Neural progenitor cell (in vitro differentiated cells): ENCODE data around the gene PGC. TPM values are rescaled to one million over a fixed set of nuclear protein-coding genes. Genes with fewer than 3 reads are reported as not detected.

Experiments used
- DNase-seq: peaks from one replicate; pipeline ENCODE4 v3.0.0-alpha.2; 2016; ENCODE audit warnings: low spot score
- H2AFZ ChIP-seq: fragments of 200-600 bp; sonication (generic); replicated peaks from 2 replicates; pipeline ENCODE4 v1.6.1; 2016; ENCODE audit warnings: antibody characterized with exemption
- H3F3A ChIP-seq: fragments of 200-600 bp; sonication (generic); 2 replicates; pipeline ENCODE4 v1.6.1; 2016; ENCODE audit warnings: antibody characterized with exemption, low read depth
- H3K27ac ChIP-seq: fragments of 200-600 bp; sonication (generic); 2 replicates; pipeline ENCODE4 v1.5.1; 2016; ENCODE audit warnings: mild to moderate bottlenecking
- H3K27me3 ChIP-seq: fragments of 200-600 bp; sonication (generic); 2 replicates; pipeline ENCODE4 v1.6.1; 2016; ENCODE audit warnings: mild to moderate bottlenecking, moderate library complexity
- H3K36me3 ChIP-seq: fragments of 200-600 bp; sonication (generic); 2 replicates; pipeline ENCODE4 v1.5.1; 2016
- H3K4me1 ChIP-seq: fragments of 200-600 bp; sonication (generic); 2 replicates; pipeline ENCODE4 v1.6.1; 2016; ENCODE audit warnings: mixed run types
- H3K4me2 ChIP-seq: fragments of 200-600 bp; sonication (generic); 2 replicates; pipeline ENCODE4 v1.6.1; 2016
- H3K4me3 ChIP-seq: fragments of 200-600 bp; sonication (generic); 2 replicates; pipeline ENCODE4 v1.5.1; 2016
- H3K79me2 ChIP-seq: fragments of 200-600 bp; sonication (generic); 2 replicates; pipeline ENCODE4 v1.6.1; 2016; ENCODE audit warnings: low read depth
- H3K9ac ChIP-seq: fragments of 200-600 bp; sonication (generic); 2 replicates; pipeline ENCODE4 v1.6.1; 2016
- H3K9me3 ChIP-seq: fragments of 200-600 bp; sonication (generic); 2 replicates; pipeline ENCODE4 v1.5.1; 2016; ENCODE audit warnings: low read depth
- H4K20me1 ChIP-seq: fragments of 200-600 bp; sonication (generic); 2 replicates; pipeline ENCODE4 v1.6.1; 2016; ENCODE audit warnings: low read depth
- H3K27ac Mint-ChIP-seq: 3 replicates; pipeline ENCODE4 v1.8.0; 2021; ENCODE audit warnings: mixed read lengths
- H3K27me3 Mint-ChIP-seq: 2 replicates; pipeline ENCODE4 v1.8.0; 2022; ENCODE audit warnings: low read depth, mild to moderate bottlenecking, inconsistent platforms, moderate library complexity, mixed read lengths; ENCODE audit not compliant: insufficient read depth
- H3K36me3 Mint-ChIP-seq: 3 replicates; pipeline ENCODE4 v1.8.0; 2021; ENCODE audit warnings: mixed read lengths
- H3K4me1 Mint-ChIP-seq: 3 replicates; pipeline ENCODE4 v1.8.0; 2021; ENCODE audit warnings: mixed read lengths
- H3K4me3 Mint-ChIP-seq: 3 replicates; pipeline ENCODE4 v1.8.0; 2021; ENCODE audit warnings: mild to moderate bottlenecking, moderate library complexity, mixed read lengths
- H3K9me3 Mint-ChIP-seq: 3 replicates; pipeline ENCODE4 v1.8.0; 2020; ENCODE audit warnings: mixed read lengths
- CTCF ChIP-seq: fragments of 200-600 bp; sonication (generic); IDR thresholded peaks from 2 replicates; pipeline ENCODE4 v1.5.1; 2017; ENCODE audit warnings: antibody characterized with exemption, mild to moderate bottlenecking
- EZH2 ChIP-seq: fragments of 200-600 bp; sonication (generic); IDR thresholded peaks from 2 replicates; pipeline ENCODE4 v1.6.1; 2017; ENCODE audit warnings: antibody characterized with exemption, mild to moderate bottlenecking, moderate library complexity
- EZH2phosphoT487 ChIP-seq: fragments of 200-600 bp; sonication (generic); IDR thresholded peaks from 2 replicates; pipeline ENCODE4 v1.6.1; 2017; ENCODE audit warnings: antibody characterized with exemption
- total RNA-seq: library from RNA; depleted of rRNA; stranded (reverse); fragments of >200 nt; gene quantifications from 2 replicates; pipeline ENCODE4 v1.2.3, GENCODE V29; 2015; ENCODE audit warnings: low replicate concordance

PGC gene
- total RNA-seq, 1 donor from 2014 or later, result not detected

DNA sequence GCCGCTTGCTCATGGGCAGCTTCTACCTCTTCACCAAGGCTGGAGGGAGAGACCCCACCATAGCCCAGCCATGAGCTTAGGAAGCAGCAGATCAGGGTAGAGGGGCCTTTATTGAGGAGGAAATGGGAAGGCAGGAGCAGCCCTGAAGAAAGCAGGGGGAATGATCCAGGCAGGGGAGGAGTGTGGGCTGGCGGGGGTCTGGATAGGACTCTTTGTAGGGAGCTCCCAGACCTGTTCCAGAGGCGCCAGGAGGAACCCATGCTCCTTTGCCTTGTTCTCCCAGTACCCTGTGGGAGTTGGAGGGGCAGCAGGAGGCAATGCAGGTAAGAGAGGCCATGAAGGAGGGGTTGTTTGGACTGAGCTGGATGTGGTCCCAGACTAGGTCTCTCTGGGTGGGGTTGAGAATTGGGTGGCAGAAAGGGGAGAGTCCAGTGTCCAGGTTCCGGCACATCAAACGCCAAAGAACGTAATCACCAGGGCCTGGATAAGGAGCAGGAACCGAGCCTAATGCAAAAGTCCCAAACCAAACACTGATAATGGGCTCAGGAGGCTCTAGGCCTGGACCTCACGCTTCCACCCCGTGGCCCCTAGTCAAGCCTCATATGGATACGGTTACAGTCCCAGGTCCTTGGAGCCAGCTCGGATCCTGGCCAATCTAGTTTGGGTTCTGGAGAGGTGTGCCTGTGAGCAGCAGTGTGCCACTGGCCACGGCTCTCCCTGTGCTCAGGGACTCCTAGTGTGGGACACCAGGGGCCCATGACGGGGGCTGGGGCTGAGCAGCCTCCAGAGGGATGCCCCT, 12.1 kb upstream of the PGC start:
- Mint-ChIP-seq H3K4me1 (no peaks in the 10 kb centered on the region), H3K9me3 (no peaks in the 10 kb centered on the region), H3K4me3 (no peak overlapping the region), H3K27ac (peak overlapping the region; percentile 29), H3K36me3 (no peaks in the 10 kb centered on the region), H3K27me3 (peaks cover 12% of the 10 kb centered on the region)
- no peak overlapping the region for H3K27ac ChIP-seq
- no peaks in the 10 kb centered on the region for H3K36me3 ChIP-seq
- H3K4me2 ChIP-seq, result no peak overlapping the region
- no peak overlapping the region for H3K9ac ChIP-seq
- no peaks in the 10 kb centered on the region for H3K79me2 ChIP-seq
- DNase-seq, result no peak
- H2AFZ ChIP-seq, result no peak overlapping the region
- H3F3A ChIP-seq, result no peaks in the 10 kb centered on the region
- no peak overlapping the region for H3K4me3 ChIP-seq
- no peak for TF ChIP-seq CTCF
- no peak for TF ChIP-seq EZH2
- no peak for TF ChIP-seq EZH2phosphoT487
- H3K9me3 ChIP-seq, result no peaks in the 10 kb centered on the region
- no peaks in the 10 kb centered on the region for H3K4me1 ChIP-seq
- H4K20me1 ChIP-seq, result no peaks in the 10 kb centered on the region
- no peaks in the 10 kb centered on the region for H3K27me3 ChIP-seq

DNA sequence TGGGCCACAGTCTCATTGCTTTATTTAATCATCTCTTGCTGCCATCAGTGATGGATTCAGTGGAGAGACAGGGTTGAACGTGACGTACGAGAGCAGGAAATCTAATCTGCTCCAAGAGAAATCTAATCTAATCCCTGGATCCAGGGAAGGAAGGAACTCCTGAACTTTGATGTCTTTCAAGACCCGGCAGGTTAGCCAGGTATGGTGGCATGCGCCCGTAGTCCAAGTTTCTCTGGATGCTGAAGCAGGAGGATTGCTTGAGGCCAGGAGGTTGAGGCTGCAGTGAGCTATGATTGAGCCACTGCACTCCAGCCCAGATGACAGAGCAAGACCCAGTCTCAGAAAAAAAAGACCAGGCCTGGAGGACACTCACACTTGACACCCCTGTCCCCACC, 11.4 kb upstream of the PGC start:
- no peaks in the 10 kb centered on the region for H3K4me1 Mint-ChIP-seq
- peak overlapping the region; percentile 29 for H3K27ac Mint-ChIP-seq
- no peaks in the 10 kb centered on the region for H3K27me3 ChIP-seq
- H3K4me3 ChIP-seq, result no peak overlapping the region
- no peaks in the 10 kb centered on the region for H3K9me3 ChIP-seq
- no peaks in the 10 kb centered on the region for H3K9me3 Mint-ChIP-seq
- H3K36me3 ChIP-seq, result no peaks in the 10 kb centered on the region
- H3K9ac ChIP-seq, result no peak overlapping the region
- TF ChIP-seq CTCF (no peak), EZH2 (no peak), EZH2phosphoT487 (no peak)
- no peak overlapping the region for H3K27ac ChIP-seq
- H3K36me3 Mint-ChIP-seq, result no peaks in the 10 kb centered on the region
- H3K4me2 ChIP-seq, result no peak overlapping the region
- H3F3A ChIP-seq, result no peaks in the 10 kb centered on the region
- no peaks in the 10 kb centered on the region for H3K79me2 ChIP-seq
- no peaks in the 10 kb centered on the region for H3K4me1 ChIP-seq
- H3K4me3 Mint-ChIP-seq, result no peak overlapping the region
- H3K27me3 Mint-ChIP-seq, result peaks cover 10% of the 10 kb centered on the region
- H4K20me1 ChIP-seq, result no peaks in the 10 kb centered on the region
- H2AFZ ChIP-seq, result no peak overlapping the region
- no peak for DNase-seq

DNA sequence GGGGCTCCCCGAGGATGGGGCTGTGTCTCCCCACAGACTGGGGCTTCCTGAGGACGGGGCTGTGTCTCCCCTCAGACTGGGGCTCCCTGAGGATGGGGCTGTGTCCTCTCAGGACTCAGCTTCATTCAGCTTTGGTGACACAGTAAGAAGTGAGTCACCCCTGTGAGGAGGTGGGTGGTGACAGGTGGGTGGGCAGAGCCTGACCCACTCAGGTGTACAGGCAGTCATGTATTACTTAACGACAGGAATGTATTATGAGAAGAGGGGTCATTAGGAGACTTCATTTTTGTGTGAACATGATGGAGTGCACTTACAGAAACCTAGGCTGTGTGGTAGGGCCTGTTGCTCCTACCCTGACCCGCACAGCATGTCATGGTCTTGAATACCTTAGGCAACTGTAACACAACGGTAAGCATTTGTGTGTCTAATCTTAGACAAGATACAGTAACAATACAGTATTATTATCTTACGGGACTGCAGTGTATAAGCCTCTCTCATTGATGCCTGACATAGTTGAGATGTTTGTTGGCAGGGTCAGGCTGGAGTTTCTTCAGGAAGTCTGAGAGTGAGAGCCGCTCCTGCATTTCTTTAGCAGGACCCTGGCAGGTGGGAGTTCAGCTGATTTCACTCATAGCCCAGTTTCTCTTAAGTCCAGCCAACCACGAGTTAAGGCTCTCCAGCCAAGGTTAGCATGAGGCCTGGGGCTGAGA, 10.9 kb upstream of the PGC start:
- H3K4me2 ChIP-seq, result no peak overlapping the region
- H4K20me1 ChIP-seq, result no peaks in the 10 kb centered on the region
- Mint-ChIP-seq H3K4me3 (no peak overlapping the region), H3K27me3 (peaks cover 10% of the 10 kb centered on the region), H3K36me3 (no peaks in the 10 kb centered on the region), H3K9me3 (no peaks in the 10 kb centered on the region), H3K27ac (peak overlapping the region; percentile 64), H3K4me1 (no peaks in the 10 kb centered on the region)
- TF ChIP-seq CTCF (no peak), EZH2 (no peak), EZH2phosphoT487 (no peak)
- H3K4me3 ChIP-seq, result no peak overlapping the region
- H3K27ac ChIP-seq, result no peak overlapping the region
- no peaks in the 10 kb centered on the region for H3F3A ChIP-seq
- H3K9ac ChIP-seq, result no peak overlapping the region
- no peaks in the 10 kb centered on the region for H3K9me3 ChIP-seq
- no peaks in the 10 kb centered on the region for H3K4me1 ChIP-seq
- no peaks in the 10 kb centered on the region for H3K27me3 ChIP-seq
- DNase-seq, result no peak
- no peak overlapping the region for H2AFZ ChIP-seq
- H3K79me2 ChIP-seq, result no peaks in the 10 kb centered on the region
- H3K36me3 ChIP-seq, result no peaks in the 10 kb centered on the region
